GM12872 (cell line): ENCODE measurements around the gene SNX32.

Experiments used
- CTCF ChIP-seq: IDR thresholded peaks from 3 replicates; pipeline ENCODE4 v1.5.1; 2011; ENCODE audit warnings: low read depth, mild to moderate bottlenecking, low read length, moderate library complexity; ENCODE audit not compliant: insufficient read depth

The SNX32 gene

GRCh38 chr11:65822776-65823528, 10.8 kb upstream of the SNX32 start:
- TF ChIP-seq CTCF: no peak

GRCh38 chr11:65826984-65827735, 6.6 kb upstream of the SNX32 start:
- TF ChIP-seq CTCF: no peak

GRCh38 chr11:65829459-65829858, 4.3 kb upstream of the SNX32 start:
- no peak for TF ChIP-seq CTCF

GRCh38 chr11:65834202-65834601, 439 bp downstream of the SNX32 start:
- TF ChIP-seq CTCF: no peak

- TF ChIP-seq CTCF: no peak
Measured at GRCh38 chr11:65842144-65842543, 8.4 kb downstream of the SNX32 start.

- TF ChIP-seq CTCF: no peak
Measured at GRCh38 chr11:65843811-65844210, 10.0 kb downstream of the SNX32 start.

- no peak for TF ChIP-seq CTCF
Measured at GRCh38 chr11:65844231-65844872, 10.6 kb downstream of the SNX32 start.
